GM18867 (cell line): ENCODE measurements around the gene MED13L.
"Not testable (repeated sequence)": the region's sequence is repeated elsewhere in the genome, so short reads cannot be mapped to it uniquely, and the experiment has no call there.

Experiments used
- ATAC-seq: cut with Tn5 transposase; IDR thresholded peaks from one replicate; pipeline ENCODE4 v1.9.1; 2021; ENCODE audit warnings: mild to moderate bottlenecking, moderate library complexity; ENCODE audit not compliant: unreplicated experiment

The MED13L gene

DNA sequence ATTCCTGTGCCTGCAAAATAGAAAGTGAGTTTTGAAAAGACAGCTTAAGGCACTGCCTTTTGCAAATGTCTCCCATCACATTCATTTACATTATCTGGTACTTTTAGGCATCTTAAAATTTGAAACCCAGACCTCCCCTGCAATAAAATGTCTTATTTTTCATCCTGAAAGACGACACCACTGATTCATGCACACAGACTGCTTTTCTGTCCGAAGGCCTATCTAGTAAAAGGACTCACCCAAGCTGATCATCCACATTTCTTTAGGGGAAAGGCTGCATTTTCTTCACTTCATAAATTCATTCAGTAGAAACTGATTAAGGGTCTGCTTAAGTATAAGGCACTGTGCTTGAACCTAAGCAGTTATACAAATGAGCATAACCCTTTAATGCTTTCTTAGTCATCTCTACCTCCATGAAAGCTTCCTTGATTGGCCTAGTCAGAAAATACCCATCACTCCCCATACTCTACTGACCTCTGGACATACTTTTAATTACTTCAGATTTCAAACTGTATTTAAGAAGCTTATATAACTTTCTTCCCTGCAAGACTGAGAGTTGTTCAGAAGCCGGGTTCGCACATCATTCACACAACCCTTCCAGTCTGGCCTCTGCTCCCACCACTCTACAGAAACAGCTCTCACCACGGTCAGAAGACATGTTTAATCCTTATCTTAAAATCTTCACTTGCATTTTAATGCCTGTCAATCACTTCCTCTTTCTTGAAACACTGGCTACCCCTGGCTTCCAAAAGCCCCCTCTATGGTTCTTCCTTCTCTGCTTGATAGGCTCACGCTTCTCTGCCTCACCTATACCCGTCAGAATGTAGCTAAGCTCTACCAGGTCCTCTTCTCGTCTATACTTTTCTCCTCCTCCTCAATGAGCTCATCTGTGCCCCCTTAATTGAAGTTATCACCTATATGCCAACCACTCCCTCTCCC, 288.6 kb downstream of the MED13L start:
- ATAC-seq = no peak

DNA sequence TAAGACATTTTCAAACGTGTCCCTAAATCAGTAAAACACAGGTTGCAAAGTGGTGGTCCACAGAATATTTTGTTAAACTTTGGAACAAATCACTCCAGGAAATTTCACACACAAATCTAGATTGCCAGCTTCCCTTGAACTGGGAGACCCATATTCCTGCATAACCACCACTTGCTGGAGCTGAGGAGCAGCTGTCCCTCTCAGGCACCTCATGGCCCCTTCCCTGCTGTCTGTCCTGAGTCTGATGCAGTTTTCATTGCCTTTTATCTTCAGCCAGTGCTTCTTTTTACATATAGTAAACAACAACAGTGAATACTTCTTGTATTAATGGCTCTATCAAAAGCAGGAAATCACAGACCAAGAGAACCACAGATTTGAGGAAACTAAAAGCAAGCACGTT, 289.3 kb downstream of the MED13L start:
- no peak for ATAC-seq

- ATAC-seq = no peak
These were observed 292.9 kb downstream of the MED13L start for GRCh38 chr12:115984616-115985015.

GRCh38 chr12:115983226-115983798, 294.2 kb downstream of the MED13L start:
- ATAC-seq = no peak

DNA sequence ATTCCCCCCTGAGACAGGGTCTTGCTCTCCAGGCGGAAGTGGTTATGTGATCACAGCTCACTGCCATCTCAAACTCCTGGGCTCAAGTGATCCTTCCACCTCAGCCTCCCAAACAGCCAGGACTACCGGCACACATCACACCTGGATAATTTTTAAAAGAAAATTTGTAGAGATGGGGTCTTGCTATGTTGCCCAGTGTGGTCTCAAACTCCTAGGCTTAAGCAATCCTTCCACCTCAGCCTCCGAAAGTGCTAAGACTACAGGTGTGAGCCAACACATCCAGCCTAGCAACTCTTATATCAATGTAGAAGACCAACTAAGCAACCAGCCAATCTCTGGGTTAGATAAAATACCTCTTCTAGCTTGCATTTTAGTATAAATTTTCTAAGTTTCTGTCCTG, 297.2 kb downstream of the MED13L start:
- ATAC-seq = no peak

GRCh38 chr12:115979851-115980250, 297.6 kb downstream of the MED13L start:
- no peak for ATAC-seq

DNA sequence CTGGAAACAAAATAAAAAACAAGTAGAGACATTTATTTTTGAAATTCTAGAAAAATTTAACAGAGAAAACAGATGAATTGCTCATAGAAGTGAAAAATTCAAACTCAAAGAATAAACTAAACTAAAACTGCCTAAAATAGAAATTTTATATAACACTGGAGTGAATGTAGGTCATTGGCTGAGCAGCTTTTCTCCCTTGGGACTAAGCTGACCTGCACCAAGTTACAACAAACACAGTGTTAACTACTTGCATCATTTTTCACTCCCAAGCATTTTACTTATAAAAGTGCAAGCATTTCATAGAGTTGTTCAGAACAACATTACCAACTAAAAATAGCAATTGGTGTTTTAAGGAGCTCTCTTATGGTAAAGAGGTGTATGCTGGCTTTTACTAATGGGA, 298.1 kb downstream of the MED13L start:
- ATAC-seq = no peak

GRCh38 chr12:115976829-115977228, 300.7 kb downstream of the MED13L start:
- ATAC-seq = not testable (repeated sequence)

GRCh38 chr12:115975411-115975810, 302.1 kb downstream of the MED13L start:
- ATAC-seq = no peak

DNA sequence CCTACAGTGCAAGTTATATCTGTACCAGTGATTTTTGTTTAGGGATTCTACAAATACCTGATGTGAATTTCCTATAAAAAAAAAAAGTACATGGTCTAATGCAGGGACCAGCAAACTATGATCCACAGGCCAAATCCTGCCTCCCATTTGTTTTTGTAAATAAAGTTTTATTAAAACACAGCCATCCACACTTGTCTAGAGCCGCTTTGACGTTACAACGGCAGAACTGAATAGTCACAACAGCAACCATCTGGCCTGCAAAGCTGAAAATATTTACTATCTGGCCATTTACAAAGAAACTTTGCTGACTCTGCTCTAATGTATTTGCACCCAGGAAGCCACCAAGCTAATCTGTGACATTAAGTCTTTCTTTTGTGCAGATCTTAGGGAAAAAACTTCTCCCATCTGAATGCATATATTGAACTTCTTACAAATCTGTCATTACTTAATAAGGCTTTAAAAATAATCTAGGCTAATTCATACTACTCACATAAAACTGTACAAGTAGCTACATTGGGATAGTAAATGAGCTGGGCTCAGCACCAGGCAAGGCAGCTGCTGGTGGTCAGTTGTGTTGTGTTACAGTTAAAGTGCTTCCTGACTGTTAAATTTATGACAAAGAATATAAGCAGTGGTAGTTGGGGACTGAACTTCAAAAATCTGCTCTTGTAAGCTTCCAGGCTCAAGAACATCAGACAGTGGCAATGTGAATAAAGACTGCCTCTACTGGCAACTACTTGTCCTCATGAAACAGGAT, 303.3 kb downstream of the MED13L start:
- no peak for ATAC-seq

GRCh38 chr12:115973066-115973465, 304.4 kb downstream of the MED13L start:
- no peak for ATAC-seq

DNA sequence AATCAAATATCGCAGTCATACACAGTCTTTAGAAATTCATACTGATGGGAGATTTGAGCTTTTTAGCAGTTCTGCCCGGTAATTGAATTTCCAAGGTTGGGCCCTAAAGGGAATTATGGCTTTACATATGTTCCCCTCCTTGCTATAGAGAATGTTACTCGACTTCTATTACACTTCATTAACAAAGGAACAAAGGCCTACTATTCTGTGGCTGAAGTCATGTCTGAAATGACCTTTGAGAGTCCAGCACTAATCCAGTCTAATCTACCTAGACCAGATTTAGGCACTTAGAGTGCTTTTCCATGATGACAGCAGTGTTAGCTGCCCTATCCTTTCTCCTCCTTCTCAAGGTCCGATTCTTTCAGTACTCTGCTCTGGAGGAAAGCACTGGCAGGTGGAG, 305.3 kb downstream of the MED13L start:
- no peak for ATAC-seq

DNA sequence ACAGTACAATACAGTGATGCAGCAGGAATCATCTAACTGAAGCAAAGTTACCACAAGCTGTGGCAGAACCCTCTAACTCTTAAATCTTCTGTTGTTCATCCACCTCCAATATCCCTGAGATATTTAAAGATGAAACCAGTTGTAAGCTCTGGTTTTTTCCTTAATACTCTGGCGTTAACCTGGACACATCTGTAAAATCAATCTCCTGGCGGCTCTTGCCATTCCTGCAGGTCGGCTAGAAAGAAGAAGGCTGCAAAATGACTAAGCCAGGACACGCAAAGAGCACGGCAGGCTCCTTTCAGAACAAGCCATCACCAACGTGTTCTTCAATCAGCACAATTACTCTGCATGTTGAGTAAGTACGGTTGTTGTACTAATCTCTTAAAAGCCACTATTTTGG, 309.3 kb downstream of the MED13L start:
- ATAC-seq = no peak

- ATAC-seq = no peak
These were observed 311.1 kb downstream of the MED13L start for GRCh38 chr12:115966376-115966775.

- no peak for ATAC-seq
These were observed 312.9 kb downstream of the MED13L start for GRCh38 chr12:115964626-115965025.

DNA sequence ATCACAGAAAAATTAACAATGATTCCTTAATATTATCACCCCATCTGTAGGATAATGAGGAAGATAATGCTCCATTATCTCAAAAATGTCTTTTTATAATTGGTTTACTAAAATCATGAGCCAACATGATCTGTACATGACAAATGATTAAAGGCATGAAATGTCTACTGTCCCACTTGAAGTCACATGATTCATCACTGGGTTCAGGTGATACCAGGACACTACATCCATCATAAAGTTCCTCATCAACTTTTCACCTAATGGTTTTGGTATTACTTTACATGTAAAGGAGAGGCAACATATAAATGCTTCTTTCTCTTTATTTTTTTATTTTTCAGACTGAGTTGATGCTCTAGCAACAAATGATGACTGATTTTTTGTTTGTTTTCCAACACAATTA, 313.3 kb downstream of the MED13L start:
- ATAC-seq = no peak

DNA sequence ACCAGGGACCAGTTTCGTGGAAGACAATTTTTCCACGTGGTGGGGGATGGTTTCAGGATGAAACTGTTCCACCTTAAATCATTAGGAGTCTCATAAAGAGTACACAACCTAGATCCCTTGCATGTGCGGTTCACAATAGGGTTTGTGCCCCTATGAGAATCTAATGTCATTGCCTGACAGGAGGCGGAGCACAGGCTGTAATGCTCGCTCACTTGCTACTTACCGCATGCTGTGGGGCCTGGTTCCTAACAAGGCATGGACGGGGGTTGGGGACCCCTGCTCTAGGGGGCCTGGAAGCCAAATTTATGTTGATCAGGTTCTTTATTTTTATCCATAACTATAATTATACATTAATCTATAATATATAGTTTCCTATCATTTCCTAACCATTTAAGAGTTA, 315.3 kb downstream of the MED13L start:
- ATAC-seq = no peak

GRCh38 chr12:115960868-115961802, 316.4 kb downstream of the MED13L start:
- ATAC-seq = no peak

DNA sequence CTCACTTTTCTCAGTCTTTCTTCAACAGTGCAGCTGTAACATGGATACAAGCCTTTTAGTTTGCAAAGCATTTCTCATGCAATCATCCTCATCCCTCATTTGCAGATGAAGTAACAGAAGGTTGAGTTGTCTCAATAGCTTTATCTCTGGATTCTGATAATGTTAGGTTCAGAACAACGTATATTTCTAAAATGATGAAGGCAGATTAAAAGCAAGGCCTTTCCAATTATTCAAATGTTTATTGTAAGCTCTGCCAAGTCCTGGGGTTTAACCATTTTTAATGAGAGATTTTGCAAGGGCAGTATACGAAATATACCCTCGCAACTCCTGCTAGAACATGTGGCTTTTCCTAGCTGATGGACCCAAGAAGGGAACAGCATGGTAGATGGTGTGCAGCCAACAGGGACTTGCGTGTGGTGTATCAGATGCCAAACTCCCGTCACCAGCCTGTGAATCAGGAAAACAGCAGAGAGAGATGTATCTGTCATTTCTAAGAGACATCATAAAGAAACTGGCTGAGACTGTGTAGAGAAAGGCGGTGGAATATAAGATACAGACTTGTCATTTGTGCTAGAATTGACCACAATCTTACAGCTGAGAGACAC, 319.7 kb downstream of the MED13L start:
- ATAC-seq = no peak

DNA sequence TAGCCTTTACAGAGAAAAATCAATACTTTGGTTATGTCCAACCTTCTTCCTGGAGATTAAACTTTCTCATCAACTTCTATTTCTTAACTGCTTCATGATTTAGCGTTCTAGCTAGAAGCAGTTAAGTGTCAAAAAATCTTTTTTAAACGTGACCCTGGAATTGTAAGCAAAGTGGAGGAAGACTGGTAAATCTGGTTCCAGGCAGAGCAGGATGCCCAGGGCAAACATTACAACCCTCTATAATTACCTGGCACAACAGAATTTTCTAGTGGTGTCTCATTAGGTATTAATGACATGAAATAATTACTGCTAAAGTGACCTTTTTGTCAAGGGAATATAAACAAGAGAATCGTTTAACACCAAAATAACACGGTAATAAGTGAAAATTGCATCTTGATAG, 320.8 kb downstream of the MED13L start:
- ATAC-seq = no peak
